NCI-H2107 treated with DMSO at 0.1 percent for 48 hours (cell line): Measurements from ENCODE around the gene TANGO2.
A peak's percentile ranks its signal among the peaks of the same experiment; 100 is the strongest.

Source experiments
- DNase-seq: peaks from one replicate; lab custom pipeline; 2025; ENCODE audit not compliant: unreplicated experiment; lab: John Stamatoyannopoulos, UW

The TANGO2 gene

GRCh38 chr22:20011123-20011992 is 9.6 kb upstream of the TANGO2 start:
- no peak for DNase-seq

- no peak for DNase-seq
Measured at GRCh38 chr22:20011993-20012740, 8.7 kb upstream of the TANGO2 start.

GRCh38 chr22:20012741-20013331 is 8.1 kb upstream of the TANGO2 start:
- no peak for DNase-seq

- DNase-seq = no peak
Measured at GRCh38 chr22:20013382-20013871, 7.5 kb upstream of the TANGO2 start.

- no peak for DNase-seq
Measured at GRCh38 chr22:20014526-20015186, 6.3 kb upstream of the TANGO2 start.

- DNase-seq = no peak
Measured at GRCh38 chr22:20015187-20015625, 5.7 kb upstream of the TANGO2 start.

- DNase-seq = no peak
Measured at GRCh38 chr22:20015971-20016733, 4.8 kb upstream of the TANGO2 start.

- peak; percentile 43 for DNase-seq
Measured at GRCh38 chr22:20016734-20017621, 3.9 kb upstream of the TANGO2 start, which contains the start of gene ARVCF. ARVCF (minus strand) TSS chr22:20016823; CDS start chr22:19990794, 26,029 bp downstream.

- no peak for DNase-seq
Measured at GRCh38 chr22:20017622-20017958, 3.3 kb upstream of the TANGO2 start.

GRCh38 chr22:20018001-20018400 is 2.9 kb upstream of the TANGO2 start:
- DNase-seq = no peak

GRCh38 chr22:20019661-20020532 is 1.0 kb upstream of the TANGO2 start:
- no peak for DNase-seq

GRCh38 chr22:20021196-20022181 is 579 bp downstream of the TANGO2 start:
- no peak for DNase-seq

- no peak for DNase-seq
Measured at GRCh38 chr22:20022231-20022977, 1.5 kb downstream of the TANGO2 start.

GRCh38 chr22:20022978-20023613 is 2.2 kb downstream of the TANGO2 start:
- DNase-seq = no peak

GRCh38 chr22:20024225-20024624 is 3.3 kb downstream of the TANGO2 start:
- no peak for DNase-seq
